NCI-H69 (cell line): Measurements from ENCODE around the gene PSAPL1.

ENCODE experiments used
- DNase-seq: peaks from one replicate; lab custom pipeline; 2025; lab: John Stamatoyannopoulos, UW

The PSAPL1 gene

GRCh38 chr4:7418131-7418943, 16.4 kb downstream of the PSAPL1 start:
- DNase-seq = no peak

- DNase-seq = no peak
Observed at GRCh38 chr4:7417639-7418038, 17.1 kb downstream of the PSAPL1 start.

- no peak for DNase-seq
Observed at GRCh38 chr4:7416745-7417432, 17.8 kb downstream of the PSAPL1 start.

- DNase-seq = no peak
Observed at GRCh38 chr4:7415927-7416686, 18.6 kb downstream of the PSAPL1 start.

- DNase-seq = no peak
Observed at GRCh38 chr4:7414736-7415510, 19.8 kb downstream of the PSAPL1 start.

GRCh38 chr4:7414046-7414445, 20.7 kb downstream of the PSAPL1 start:
- no peak for DNase-seq

- DNase-seq = no peak
Observed at GRCh38 chr4:7412554-7412912, 22.2 kb downstream of the PSAPL1 start.

- no peak for DNase-seq
Observed at GRCh38 chr4:7411896-7412553, 22.7 kb downstream of the PSAPL1 start.

GRCh38 chr4:7411491-7411890, 23.2 kb downstream of the PSAPL1 start:
- no peak for DNase-seq

- peak; percentile 9 for DNase-seq
Observed at GRCh38 chr4:7410446-7410845, 24.3 kb downstream of the PSAPL1 start.

- DNase-seq = no peak
Observed at GRCh38 chr4:7408166-7408565, 26.6 kb downstream of the PSAPL1 start.

- no peak for DNase-seq
Observed at GRCh38 chr4:7403001-7403400, 31.7 kb downstream of the PSAPL1 start.

GRCh38 chr4:7402526-7402925, 32.2 kb downstream of the PSAPL1 start:
- no peak for DNase-seq

- DNase-seq = no peak
Observed at GRCh38 chr4:7400671-7401298, 33.9 kb downstream of the PSAPL1 start.

GRCh38 chr4:7399440-7400234, 35.1 kb downstream of the PSAPL1 start:
- DNase-seq = no peak

GRCh38 chr4:7398788-7399439, 35.8 kb downstream of the PSAPL1 start:
- no peak for DNase-seq

GRCh38 chr4:7398104-7398423, 36.7 kb downstream of the PSAPL1 start:
- peak; percentile 73 for DNase-seq

GRCh38 chr4:7397206-7398103, 37.3 kb downstream of the PSAPL1 start:
- DNase-seq = no peak
